Adrenal gland (tissue), 12 donors: Measurements from ENCODE around the gene ZNF783. TPM values are rescaled to one million over a fixed set of nuclear protein-coding genes. Genes with fewer than 3 reads are reported as not detected.

ENCODE experiments used
- DNase-seq, 7 donors: peaks; one replicate each; pipeline ENCODE4 v3.0.0-alpha.2; 2019 to 2020
- H3K27ac ChIP-seq, 5 donors: fragments of 200-600 bp; sonication (generic) in 4 of 5; 1 replicate in 3 of 5; 2 replicates in 2 of 5; pipeline versions ENCODE4 v1.5.1 to v1.8.0; 2016 to 2020; ENCODE audit warnings: mild to moderate bottlenecking in 1 of 5
- H3K27me3 ChIP-seq: fragments of 200-600 bp; 2 replicates; pipeline ENCODE4 v1.8.0; 2021
- H3K36me3 ChIP-seq, 2 donors: fragments of 200-600 bp; replicated peaks in 1 of 2; 1 replicate in 1 of 2; 2 replicates in 1 of 2; pipeline versions ENCODE4 v1.5.1 to v1.8.0; 2018 to 2022
- H3K4me1 ChIP-seq, 2 donors: fragments of 200-600 bp; replicated peaks in 1 of 2; 1 replicate in 1 of 2; 2 replicates in 1 of 2; pipeline versions ENCODE4 v1.5.1 to v1.8.0; 2018 to 2021
- H3K4me3 ChIP-seq, 4 donors: fragments of 200-600 bp; sonication (generic) in 3 of 4; one replicate each; pipeline ENCODE4 v1.5.1; 2016 to 2018
- H3K9me3 ChIP-seq, 3 donors: fragments of 200-600 bp; sonication (generic) in 1 of 3; replicated peaks in 1 of 3; 1 replicate in 2 of 3; 2 replicates in 1 of 3; pipeline versions ENCODE4 v1.5.1 to v1.8.0; 2016 to 2021
- CTCF ChIP-seq, 6 experiments: fragments of 450-650 bp in 4 of 6; fragments of 200-600 bp in 2 of 6; sonication (generic) in 1 of 6; IDR thresholded peaks; 1 replicate in 5 of 6; 2 replicates in 1 of 6; pipeline versions ENCODE4 v1.5.1 to v1.8.0; 2016 to 2021; ENCODE audit warnings: antibody characterized with exemption in 6 of 6, mild to moderate bottlenecking in 2 of 6, moderate library complexity in 1 of 6
- POLR2A ChIP-seq, 2 donors: fragments of 450-650 bp; IDR thresholded peaks; one replicate each; pipeline ENCODE4 v1.6.1; 2017; ENCODE audit warnings: antibody characterized with exemption in 2 of 2, mild to moderate bottlenecking in 2 of 2, moderate library complexity in 1 of 2
- WGBS, 4 donors: extraction: QIAGEN DNeasy Blood & Tissue Kit in 2 of 4; methylation state at CpG; one replicate each; pipeline versions ENCODE4 v1.1.5 to v1.1.7; 2013 to 2017; 5-methylcytosine and 5-hydroxymethylcytosine counted together
- intact Hi-C, 2 donors: fragments of 100-400 bp; cut with DNase I; formaldehyde crosslinking; loops; one replicate each; pipeline versions ENCODE4 v1.14.1 to v1.15.0; 2022 to 2023
- polyA plus RNA-seq, 3 donors: library from polyadenylated mRNA; stranded (reverse); fragments of 200-250 nt in 2 of 3; fragments of 350-450 nt in 1 of 3; fragmentation: Illumina TruSeq in 1 of 3; extraction: RNeasy Lipid Tissue Mini Kit (QIAGEN cat#74804) in 1 of 3; gene quantifications; one replicate each; pipeline ENCODE4 v1.2.3, GENCODE V29; 2013 to 2014
- total RNA-seq, 9 donors: library from RNA; depleted of rRNA in 4 of 9; stranded (reverse); fragments of >200 nt in 4 of 9; fragments of 120-200 nt in 1 of 9; fragmentation: NEBNext Ultra II Directional in 1 of 9; extraction: Animal tissue kit (Norgen Biotek cat#: 25700) in 1 of 9; gene quantifications; one replicate each; pipeline versions ENCODE4 v1.1.0 to v1.2.4, GENCODE V29; 2013 to 2023
- donor health status: healthy with polysubstance abuse.
- donor health status: Bipolar disorder and iron deficiency.
- donor health status: DM: yes; HTN: yes; CAD: no.
- donor health status: DM: no; HTN: no; CAD: no.
- donor health status: DM: no; HTN: no; CAD: no.
- donor health status: DM: yes; HTN: yes; CAD: no.

Gene ZNF783
- total and polyA plus RNA-seq, 12 donors = 3.2 to 23.6 (median 8.5) TPM

GRCh38 chr7:149286811-149287400 is 24.9 kb downstream of the ZNF783 start:
- no peaks in the 10 kb centered on the region for H3K27me3 ChIP-seq
- H3K9me3 ChIP-seq = no peaks in the 10 kb centered on the region
- no peaks in the 10 kb centered on the region for H3K36me3 ChIP-seq
- H3K4me1 ChIP-seq = peaks cover 0 to 13% of the 10 kb centered on the region in 2 donors
- H3K27ac ChIP-seq = no peak overlapping the region
- 85 to 95% (median 93%) methylated on average over 6 of the region's 6 CpGs for WGBS, 4 donors
- no peak for DNase-seq
- intact Hi-C loops = no loop called here
- TF ChIP-seq CTCF (IDR thresholded peaks at IDR 0.05) (no peak), POLR2A (IDR thresholded peaks at IDR 0.05) (no peak)
- no peak overlapping the region for H3K4me3 ChIP-seq

GRCh38 chr7:149287622-149288021 is 25.6 kb downstream of the ZNF783 start:
- intact Hi-C loops = no loop called here

GRCh38 chr7:149289262-149289661 is 27.3 kb downstream of the ZNF783 start:
- TF ChIP-seq CTCF (IDR thresholded peaks at IDR 0.05) (no peak), POLR2A (IDR thresholded peaks at IDR 0.05) (no peak)
- 96 to 100% (median 97%) methylated on average over 5 to 8 of the region's 8 CpGs for WGBS, 4 donors
- Histone ChIP-seq H3K4me3 (no peak overlapping the region), H3K36me3 (no peaks in the 10 kb centered on the region), H3K4me1 (peaks cover 0 to 13% of the 10 kb centered on the region in 2 donors), H3K9me3 (no peaks in the 10 kb centered on the region), H3K27me3 (no peaks in the 10 kb centered on the region), H3K27ac (no peak overlapping the region)
- intact Hi-C loops = no loop called here
- peak in 1 of 7 donors; percentile 25 for DNase-seq

More at GRCh38 chr7:149287622-149288021, 25.6 kb downstream of the ZNF783 start:
- WGBS, 4 donors = 90 to 92% (median 92%) methylated on average over 10 of the region's 10 CpGs
- no peaks in the 10 kb centered on the region for H3K36me3 ChIP-seq
- no peaks in the 10 kb centered on the region for H3K27me3 ChIP-seq
- H3K9me3 ChIP-seq = no peaks in the 10 kb centered on the region
- H3K27ac ChIP-seq = no peak overlapping the region
- DNase-seq = no peak
- no peak overlapping the region for H3K4me3 ChIP-seq
- peaks cover 0 to 13% of the 10 kb centered on the region in 2 donors for H3K4me1 ChIP-seq
- TF ChIP-seq POLR2A (IDR thresholded peaks at IDR 0.05) = no peak
- no peak for TF ChIP-seq CTCF (IDR thresholded peaks at IDR 0.05)

GRCh38 chr7:149289856-149290255 is 27.9 kb downstream of the ZNF783 start:
- Histone ChIP-seq H3K27me3 (no peaks in the 10 kb centered on the region), H3K27ac (no peak overlapping the region), H3K4me3 (no peak overlapping the region), H3K36me3 (no peaks in the 10 kb centered on the region), H3K4me1 (peaks cover 0 to 9% of the 10 kb centered on the region in 2 donors), H3K9me3 (no peaks in the 10 kb centered on the region)
- WGBS, 4 donors = 90 to 100% (median 96%) methylated on average over 1 to 4 of the region's 4 CpGs
- intact Hi-C loops = no loop called here
- TF ChIP-seq POLR2A (IDR thresholded peaks at IDR 0.05) (no peak), CTCF (IDR thresholded peaks at IDR 0.05) (no peak)
- DNase-seq = peak in 1 of 7 donors; percentile 36
